GM21737 (cell line): ENCODE results near the gene FHL3.

Source experiments
- ATAC-seq: cut with Tn5 transposase; IDR thresholded peaks from one replicate; pipeline ENCODE4 v1.9.1; 2021; ENCODE audit warnings: mild to moderate bottlenecking, moderate library complexity; ENCODE audit not compliant: unreplicated experiment

FHL3 gene

GRCh38 chr1:38014724-38015424 is 9.6 kb upstream of the FHL3 start:
- ATAC-seq, result no peak

DNA sequence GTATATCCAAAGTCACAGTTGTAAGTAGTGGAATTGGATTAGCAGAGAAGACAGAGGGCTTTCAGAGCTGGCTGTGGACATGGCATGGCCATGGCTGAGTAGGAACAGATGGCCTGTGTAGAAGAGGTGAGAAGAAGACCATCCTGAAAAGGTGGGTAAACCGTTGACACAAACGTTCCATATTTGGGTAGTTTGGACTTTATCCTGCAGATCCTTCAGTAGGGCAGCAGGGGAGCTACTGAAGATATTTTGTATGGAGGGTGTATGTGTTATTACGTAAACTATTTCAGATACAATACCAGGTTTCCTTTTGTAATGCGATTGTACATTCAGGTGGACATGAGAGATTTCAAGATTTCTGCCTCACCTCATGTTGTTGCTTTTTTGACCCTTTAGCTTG is 8.9 kb upstream of the FHL3 start:
- no peak for ATAC-seq

GRCh38 chr1:38013227-38013622 is 7.9 kb upstream of the FHL3 start:
- no peak for ATAC-seq

- peak; percentile 88 for ATAC-seq
Observed at GRCh38 chr1:38012363-38013226, 7.3 kb upstream of the FHL3 start, which contains the start of gene UTP11. Gene UTP11 (plus strand): TSS chr1:38012734. CDS start chr1:38012803, 69 bp downstream.

GRCh38 chr1:38009841-38010180 is 4.5 kb upstream of the FHL3 start:
- ATAC-seq, result no peak

DNA sequence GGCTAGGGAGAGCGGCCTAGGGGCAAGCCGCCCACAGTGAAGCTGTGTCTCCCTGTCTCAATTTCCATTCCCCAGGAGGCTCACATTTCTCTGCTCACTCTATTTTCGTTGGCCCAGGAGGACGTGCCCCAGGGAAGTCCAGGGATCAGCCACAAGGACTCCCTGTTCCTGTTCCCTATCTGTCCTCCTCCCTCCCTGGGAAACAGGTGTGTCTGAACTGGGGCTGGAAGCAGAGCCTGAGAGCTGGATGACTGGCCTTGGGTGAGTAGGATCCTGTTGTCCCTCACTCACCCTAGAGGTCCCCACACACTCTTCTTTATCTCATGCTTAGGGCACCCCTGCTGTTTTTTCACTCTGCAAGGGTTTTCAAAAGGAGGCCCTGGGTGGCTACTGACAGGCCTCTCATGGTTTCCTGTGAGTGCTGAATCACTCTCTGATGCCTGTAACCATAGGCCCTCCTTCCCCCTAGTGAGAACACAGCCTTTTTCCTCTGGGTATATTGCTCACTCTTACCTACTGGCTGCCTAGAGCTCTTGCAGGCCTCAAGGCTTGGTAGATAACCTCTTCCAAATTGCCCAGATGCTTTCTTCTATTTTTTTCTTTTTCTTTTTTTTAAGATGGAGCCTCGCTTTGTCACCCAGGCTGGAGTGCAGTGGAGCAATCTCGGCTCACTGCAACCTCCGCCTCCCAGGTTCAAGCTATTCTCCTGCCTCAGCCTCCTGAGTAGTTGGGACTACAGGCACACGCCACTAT is 4.0 kb upstream of the FHL3 start:
- ATAC-seq, result no peak

- no peak for ATAC-seq
Observed at GRCh38 chr1:38006008-38006828, 904 bp upstream of the FHL3 start.

- ATAC-seq, result no peak
Observed at GRCh38 chr1:38004284-38005108, 818 bp downstream of the FHL3 start.

- no peak for ATAC-seq
Observed at GRCh38 chr1:38003261-38004250, 1.8 kb downstream of the FHL3 start.

DNA sequence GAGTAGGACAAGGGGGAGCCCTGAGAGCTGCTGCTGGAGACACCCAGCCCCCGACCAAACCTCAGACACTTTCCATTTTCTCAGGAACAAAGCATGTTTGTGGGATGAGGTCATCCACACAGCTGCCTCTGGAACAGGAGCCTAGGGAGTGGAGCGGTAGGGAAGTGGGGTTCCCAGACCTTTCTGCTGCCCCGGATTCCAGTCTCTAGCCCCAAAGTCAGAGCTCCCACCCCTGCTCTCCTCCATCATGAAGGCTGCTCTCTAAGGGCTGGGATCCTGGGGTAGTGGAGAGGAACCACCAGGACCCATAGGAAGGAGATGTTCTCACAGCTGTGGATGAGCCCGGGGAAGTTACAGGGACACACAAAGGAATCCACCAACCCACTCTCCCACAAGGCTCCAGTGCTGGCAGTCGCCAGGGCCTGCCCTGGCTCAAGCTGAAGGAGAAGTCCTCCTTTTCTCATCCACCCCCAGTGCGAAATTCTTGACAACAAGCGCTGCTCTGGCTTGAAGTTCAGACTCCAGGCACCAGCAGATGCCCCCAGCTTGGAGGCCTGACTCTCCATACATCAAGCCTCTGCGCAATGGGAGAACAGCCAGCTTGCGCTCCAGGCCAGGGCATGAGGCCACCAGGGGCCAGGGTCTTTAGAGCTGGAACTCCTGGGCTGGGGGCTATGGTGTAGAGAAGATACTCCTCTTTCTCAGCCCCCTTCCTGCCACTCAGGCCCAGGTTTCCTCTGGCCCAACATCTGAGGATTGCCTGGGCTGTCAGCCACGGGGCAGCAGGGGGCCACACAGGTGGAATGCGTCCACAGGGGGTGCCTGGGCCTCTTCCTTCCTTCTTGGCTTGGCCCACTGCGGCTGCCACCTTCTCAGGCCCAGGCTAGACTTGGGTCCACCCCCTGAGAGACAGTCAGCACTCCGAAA is 4.5 kb downstream of the FHL3 start:
- no peak for ATAC-seq

- no peak for ATAC-seq
Observed at GRCh38 chr1:38000233-38000528, 5.1 kb downstream of the FHL3 start.

- ATAC-seq, result no peak
Observed at GRCh38 chr1:37999430-38000232, 5.7 kb downstream of the FHL3 start.

GRCh38 chr1:37998913-37999429 is 6.3 kb downstream of the FHL3 start:
- ATAC-seq, result no peak

DNA sequence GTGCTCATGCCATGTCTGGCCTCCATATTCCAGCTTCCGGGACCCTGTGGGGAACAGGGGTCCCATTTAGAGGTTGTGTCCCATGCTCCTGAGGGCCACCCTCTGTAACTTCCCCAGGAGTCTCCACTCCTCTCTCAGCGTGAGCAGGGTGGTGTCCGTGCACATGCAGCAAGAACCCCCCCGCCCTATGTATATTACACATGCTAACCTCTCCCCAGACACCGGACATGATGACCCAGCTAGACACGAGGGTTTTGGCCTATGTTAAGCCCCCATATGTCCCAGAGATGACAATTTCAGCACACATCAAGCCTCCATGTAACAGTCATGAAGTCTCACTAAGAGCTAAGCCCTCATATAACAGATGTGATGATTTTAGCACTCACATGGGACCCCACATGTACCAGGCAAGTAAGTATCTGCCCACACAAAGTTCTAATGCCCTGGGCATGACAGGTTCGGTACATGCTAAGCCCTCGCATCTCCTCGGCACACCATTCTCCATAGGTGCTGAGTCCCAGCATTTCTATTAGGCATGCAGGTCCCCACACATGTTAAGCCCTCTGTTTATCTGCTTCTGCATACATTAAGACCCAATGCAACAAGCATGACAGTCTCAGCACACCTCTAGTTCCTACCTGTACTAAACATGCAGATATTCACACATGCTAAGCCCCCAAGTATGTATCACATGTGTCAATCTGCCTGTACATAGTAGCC is 7.1 kb downstream of the FHL3 start:
- no peak for ATAC-seq

- ATAC-seq, result no peak
Observed at GRCh38 chr1:37997256-37998088, 7.8 kb downstream of the FHL3 start.
